PC-9 (cell line): Measurements from ENCODE around the gene TBC1D24. TPM values are rescaled to one million over a fixed set of nuclear protein-coding genes. Genes with fewer than 3 reads are reported as not detected.

Experiments used
- BruUV-seq: library from RNA; stranded (reverse); fragments of 400-500 nt; replicated peaks from 2 replicates; lab custom pipeline; 2021; lab: Mats Ljungman, UMichigan
- CTCF ChIA-PET: fragments of 300-600 bp; sonication (Branson Sonifier 250); formaldehyde crosslinking; loops from one replicate; lab custom pipeline; 2022; ENCODE audit warnings: antibody characterized with exemption; lab: Charles Lee
- POLR2A ChIA-PET: fragments of 300-600 bp; sonication (Branson Sonifier 250); formaldehyde crosslinking; loops from one replicate; lab custom pipeline; 2022; ENCODE audit warnings: antibody characterized with exemption; ENCODE audit not compliant: unreplicated experiment; lab: Charles Lee
- DNase-seq, 2 experiments: peaks; one replicate each; pipeline versions ENCODE4 v3.0.0 to v3.0.0-alpha.2; 2015 to 2022; ENCODE audit warnings: mixed read lengths in 1 of 2
- H2AFZ ChIP-seq: fragments of 200-600 bp; sonication (generic); 2 replicates; pipeline ENCODE4 v1.8.1; 2017; ENCODE audit warnings: antibody characterized with exemption
- H3F3A ChIP-seq: fragments of 200-600 bp; sonication (generic); 2 replicates; pipeline ENCODE4 v1.8.1; 2017; ENCODE audit warnings: antibody characterized with exemption, mild to moderate bottlenecking, low read depth; ENCODE audit not compliant: insufficient read depth
- H3K27ac ChIP-seq: fragments of 200-600 bp; sonication (generic); 2 replicates; pipeline ENCODE4 v1.6.1; 2016; ENCODE audit warnings: mixed run types
- H3K27me3 ChIP-seq: fragments of 200-600 bp; sonication (generic); 2 replicates; pipeline ENCODE4 v1.6.1; 2016; ENCODE audit warnings: low read depth, mixed run types; ENCODE audit not compliant: insufficient read depth
- H3K36me3 ChIP-seq: fragments of 200-600 bp; sonication (generic); 2 replicates; pipeline ENCODE4 v1.6.1; 2016; ENCODE audit warnings: low read depth, mixed run types
- H3K4me1 ChIP-seq: fragments of 200-600 bp; sonication (generic); replicated peaks from 2 replicates; pipeline ENCODE4 v1.6.1; 2016; ENCODE audit warnings: mixed run types; ENCODE audit not compliant: insufficient read depth
- H3K4me2 ChIP-seq: fragments of 200-600 bp; sonication (generic); 2 replicates; pipeline ENCODE4 v1.6.1; 2017; ENCODE audit warnings: mixed run types
- H3K4me3 ChIP-seq: fragments of 200-600 bp; sonication (generic); 2 replicates; pipeline ENCODE4 v1.6.1; 2016; ENCODE audit warnings: mixed run types
- H3K79me2 ChIP-seq: fragments of 200-600 bp; sonication (generic); 2 replicates; pipeline ENCODE4 v1.6.1; 2017; ENCODE audit warnings: low read depth, mixed run types
- H3K9me2 ChIP-seq: fragments of 200-600 bp; sonication (generic); 2 replicates; pipeline ENCODE4 v1.8.1; 2017; ENCODE audit warnings: mild to moderate bottlenecking; ENCODE audit not compliant: insufficient read depth
- H3K9me3 ChIP-seq: fragments of 200-600 bp; sonication (generic); 2 replicates; pipeline ENCODE4 v1.8.1; 2016; ENCODE audit warnings: low read depth; ENCODE audit not compliant: insufficient read depth
- H4K20me1 ChIP-seq: fragments of 200-600 bp; sonication (generic); 2 replicates; pipeline ENCODE4 v1.8.1; 2017; ENCODE audit not compliant: insufficient read depth
- CTCF ChIP-seq: fragments of 200-600 bp; sonication (generic); conservative IDR thresholded peaks from 2 replicates; pipeline ENCODE4 v1.6.1; 2017; ENCODE audit warnings: mixed run types, antibody characterized with exemption, mild to moderate bottlenecking, moderate library complexity
- EZH2 ChIP-seq: fragments of 200-600 bp; sonication (generic); IDR thresholded peaks from 2 replicates; pipeline ENCODE4 v1.8.0; 2017; ENCODE audit warnings: antibody characterized with exemption, low read depth
- intact Hi-C: fragments of 100-400 bp; cut with micrococcal nuclease; formaldehyde crosslinking; loops from one replicate; pipeline ENCODE4 v1.10.0; 2022; ENCODE audit not compliant: unreplicated experiment
- total RNA-seq: library from RNA; stranded (reverse); gene quantifications from 2 replicates; pipeline ENCODE4 v1.2.3, GENCODE V29; 2021

The TBC1D24 gene
- total RNA-seq, 1 experiment from 2014 or later, result 30.0 TPM

GRCh38 chr16:2530629-2531318 is 55.8 kb downstream of the TBC1D24 start:
- Histone ChIP-seq H3K4me2 (peak overlapping the region; percentile 85; the same call in 1 of the 2 replicates), H3K27me3 (no peaks in the 10 kb centered on the region), H3K79me2 (no peaks in the 10 kb centered on the region), H3K4me3 (no peak overlapping the region), H2AFZ (no peak overlapping the region), H3K4me1 (peaks cover 10% of the 10 kb centered on the region; the same call in 1 of the 2 replicates), H3K9me3 (no peaks in the 10 kb centered on the region), H3F3A (peaks cover 19% of the 10 kb centered on the region; the same call in 1 of the 2 replicates), H3K9me2 (no peaks in the 10 kb centered on the region), H3K36me3 (no peaks in the 10 kb centered on the region), H4K20me1 (no peaks in the 10 kb centered on the region), H3K27ac (peak overlapping the region; percentile 38; the same call in 1 of the 2 replicates)
- intact Hi-C loops, result no loop called here
- no TSS peak for BruUV-seq
- POLR2A ChIA-PET, result interaction anchor here (0.6 to 0.7 kb wide), 3 partner anchors 8 to 748 kb away, joined by 3 to 16 read pairs (median 5); partner anchors contain the start of genes NUBP2 and SPSB3
- CTCF ChIA-PET, result interaction anchor here (0.6 kb wide), 1 partner anchor 52 kb away, joined by 4 read pairs; no protein-coding TSS in a partner anchor
- DNase-seq, result no peak
- TF ChIP-seq EZH2 (no peak), CTCF (no peak)

GRCh38 chr16:2531371-2531695 is 56.4 kb downstream of the TBC1D24 start, which contains the start of gene CEMP1:
Gene CEMP1, minus strand, starts transcription at chr16:2531408. Its CDS starts 335 bp downstream, at chr16:2531073.
- peaks cover 15% of the 10 kb centered on the region; the same call in 1 of the 2 replicates for H3K4me1 ChIP-seq
- TSS peak; percentile 74 for BruUV-seq
- H3K79me2 ChIP-seq, result no peaks in the 10 kb centered on the region
- no peaks in the 10 kb centered on the region for H4K20me1 ChIP-seq
- no peak for DNase-seq
- intact Hi-C loops, result no loop called here
- H2AFZ ChIP-seq, result peak within 1 kb of the TSS; percentile 83
- H3K4me3 ChIP-seq, result peak within 1 kb of the TSS; percentile 57
- H3K4me2 ChIP-seq, result peak within 1 kb of the TSS; percentile 85
- H3K36me3 ChIP-seq, result no peaks in the 10 kb centered on the region
- H3K27ac ChIP-seq, result peak within 1 kb of the TSS; percentile 38
- TF ChIP-seq CTCF, result no peak
- TF ChIP-seq EZH2, result no peak
- no peaks in the 10 kb centered on the region for H3K9me2 ChIP-seq
- CTCF ChIA-PET, result interaction anchor here (0.6 kb wide), 1 partner anchor 52 kb away, joined by 4 read pairs; no protein-coding TSS in a partner anchor
- POLR2A ChIA-PET, result interaction anchor here (0.6 to 0.7 kb wide), 2 partner anchors 8 to 749 kb away, joined by 5 to 16 read pairs; partner anchors contain the start of genes NUBP2 and SPSB3
- H3F3A ChIP-seq, result peaks cover 22% of the 10 kb centered on the region; the same call in 1 of the 2 replicates
- no peaks in the 10 kb centered on the region for H3K27me3 ChIP-seq
- H3K9me3 ChIP-seq, result no peaks in the 10 kb centered on the region

- H3K9me2 ChIP-seq, result no peaks in the 10 kb centered on the region
- TF ChIP-seq EZH2, result no peak
- TF ChIP-seq CTCF, result no peak
- no TSS peak for BruUV-seq
- H3K27me3 ChIP-seq, result no peaks in the 10 kb centered on the region
- H3K4me3 ChIP-seq, result peak overlapping the region; percentile 57
- H2AFZ ChIP-seq, result peak overlapping the region; percentile 83
- H3K4me1 ChIP-seq, result peaks cover 18% of the 10 kb centered on the region; the same call in 1 of the 2 replicates
- H3K79me2 ChIP-seq, result no peaks in the 10 kb centered on the region
- ChIA-PET POLR2A (interaction anchor here (0.6 to 0.8 kb wide), 3 partner anchors 317 to 749 kb away, joined by 3 to 16 read pairs (median 5); partner anchors contain the start of genes NUBP2, PGP and SPSB3), CTCF (interaction anchor here (0.5 kb wide), 1 partner anchor 124 kb away, joined by 5 read pairs; no protein-coding TSS in a partner anchor)
- no peaks in the 10 kb centered on the region for H3K36me3 ChIP-seq
- H3F3A ChIP-seq, result peaks cover 28% of the 10 kb centered on the region
- intact Hi-C loops, result no loop called here
- peak overlapping the region; percentile 38 for H3K27ac ChIP-seq
- H3K4me2 ChIP-seq, result peak overlapping the region; percentile 85
- no peaks in the 10 kb centered on the region for H3K9me3 ChIP-seq
- H4K20me1 ChIP-seq, result no peaks in the 10 kb centered on the region
- DNase-seq, result peak; percentile 91 to 99
These were observed 57.0 kb downstream of the TBC1D24 start for GRCh38 chr16:2531696-2532493.
